Frontal cortex (tissue), 4 donors: ENCODE data around the gene CLEC18C. TPM values are rescaled to one million over a fixed set of nuclear protein-coding genes. Genes with fewer than 3 reads are reported as not detected.
"Not testable (repeated sequence)": the region's sequence is repeated elsewhere in the genome, so short reads cannot be mapped to it uniquely, and the experiment has no call there.

ENCODE experiments used
- DNase-seq, 2 donors: peaks; one replicate each; pipeline ENCODE4 v3.0.0; 2012; ENCODE audit warnings: low spot score in 2 of 2
- FAIRE-seq: peaks from 2 replicates; lab custom pipeline; 2012; peaks lifted over from hg19 to GRCh38; lab: Jason Lieb, UNC
- small RNA-seq: library from RNA; depleted of rRNA; stranded (forward); fragments of <200 nt; gene quantifications from one replicate; pipeline ENCODE3, GENCODE V24; 2014
- total RNA-seq: library from RNA; depleted of rRNA; stranded (reverse); fragments of >200 nt; gene quantifications from one replicate; pipeline ENCODE4 v1.2.3, GENCODE V29; 2014
- donor health status: control.
- donor health status: control.
- donor health status: control.

The CLEC18C gene
- total RNA-seq, 1 donor from 2014 or later: 0.41 TPM

GRCh38 chr16:70203508-70203907 is 29.9 kb downstream of the CLEC18C start:
- not testable (repeated sequence) for DNase-seq, FAIRE-seq

- not testable (repeated sequence) for FAIRE-seq, DNase-seq
These were observed 30.4 kb downstream of the CLEC18C start for GRCh38 chr16:70204010-70204409.

GRCh38 chr16:70204668-70205405 is 31.2 kb downstream of the CLEC18C start:
- DNase-seq, FAIRE-seq: not testable (repeated sequence)

- not testable (repeated sequence) for FAIRE-seq
These were observed 32.8 kb downstream of the CLEC18C start for GRCh38 chr16:70206382-70206781.

GRCh38 chr16:70218586-70218985 is 45.0 kb downstream of the CLEC18C start:
- DNase-seq, FAIRE-seq: not testable (repeated sequence)

More at GRCh38 chr16:70206382-70206781, 32.8 kb downstream of the CLEC18C start:
- DNase-seq: not testable (repeated sequence)

- not testable (repeated sequence) for DNase-seq, FAIRE-seq
These were observed 49.0 kb downstream of the CLEC18C start for GRCh38 chr16:70222574-70222973.

- FAIRE-seq, DNase-seq: not testable (repeated sequence)
These were observed 49.6 kb downstream of the CLEC18C start for GRCh38 chr16:70223216-70223615.

GRCh38 chr16:70223971-70224513 is 50.5 kb downstream of the CLEC18C start:
- FAIRE-seq: not testable (repeated sequence)

GRCh38 chr16:70224645-70225044 is 51.1 kb downstream of the CLEC18C start:
- DNase-seq, FAIRE-seq: not testable (repeated sequence)

More at GRCh38 chr16:70223971-70224513, 50.5 kb downstream of the CLEC18C start:
- not testable (repeated sequence) for DNase-seq

- not testable (repeated sequence) for FAIRE-seq, DNase-seq
These were observed 51.8 kb downstream of the CLEC18C start for GRCh38 chr16:70225430-70225829.

GRCh38 chr16:70226024-70226423 is 52.4 kb downstream of the CLEC18C start:
- FAIRE-seq, DNase-seq: not testable (repeated sequence)

- not testable (repeated sequence) for FAIRE-seq, DNase-seq
These were observed 58.2 kb downstream of the CLEC18C start for GRCh38 chr16:70231831-70232230.

Small RNA genes lying within 50 kb of the gene (small RNA-seq; reads per million reads assigned to genes)
- not detected for gene AC009060.2

Other genes with a start within 250 kb of the CLEC18C start
- 0.82 TPM for gene CLEC18A, start 222.5 kb upstream of the CLEC18C start, total RNA-seq
- gene PDPR, start 59.5 kb upstream of the CLEC18C start, total RNA-seq: 8.6 TPM
- gene EXOSC6, start 78.2 kb downstream of the CLEC18C start, total RNA-seq: 118 TPM
- 79.1 TPM for gene AARS1, start 115.7 kb downstream of the CLEC18C start, total RNA-seq
- 25.3 TPM for gene DDX19B, start 125.4 kb downstream of the CLEC18C start, total RNA-seq
- gene DDX19A, start 173.1 kb downstream of the CLEC18C start, total RNA-seq: 33.4 TPM